Sigmoid colon (tissue), 7 donors: ENCODE results near the gene GPR22. TPM values are rescaled to one million over a fixed set of nuclear protein-coding genes. Genes with fewer than 3 reads are reported as not detected.

ENCODE experiments used
- DNase-seq: peaks from one replicate; pipeline ENCODE4 v3.0.0-alpha.2; 2019
- H3K27ac ChIP-seq, 4 donors: fragments of 200-600 bp; sonication (generic); one replicate each; pipeline ENCODE4 v1.5.1; 2016 to 2019; ENCODE audit warnings: mild to moderate bottlenecking in 1 of 4
- H3K27me3 ChIP-seq, 3 donors: fragments of 200-600 bp; sonication (generic); one replicate each; pipeline ENCODE4 v1.5.1; 2019; ENCODE audit warnings: mild to moderate bottlenecking in 1 of 3
- H3K36me3 ChIP-seq, 4 donors: fragments of 200-600 bp; sonication (generic); one replicate each; pipeline ENCODE4 v1.5.1; 2016 to 2019
- H3K4me1 ChIP-seq, 4 donors: fragments of 200-600 bp; sonication (generic); one replicate each; pipeline ENCODE4 v1.5.1; 2017 to 2019
- H3K4me3 ChIP-seq, 4 donors: fragments of 200-600 bp; sonication (generic); one replicate each; pipeline ENCODE4 v1.5.1; 2017 to 2019; ENCODE audit warnings: mild to moderate bottlenecking in 2 of 4, moderate library complexity in 1 of 4
- H3K9me3 ChIP-seq, 4 donors: fragments of 200-600 bp in 3 of 4; sonication (generic) in 3 of 4; one replicate each; pipeline versions ENCODE4 v1.5.1 to v1.6.1; 2013 to 2019
- EP300 ChIP-seq, 4 donors: sonication (generic); formaldehyde crosslinking; IDR thresholded peaks; one replicate each; pipeline ENCODE4 v1.6.1; 2017; ENCODE audit warnings: antibody characterized with exemption in 4 of 4
- POLR2A ChIP-seq, 2 donors: fragments of 450-650 bp; IDR thresholded peaks; one replicate each; pipeline ENCODE4 v1.6.1; 2016; ENCODE audit warnings: antibody characterized with exemption in 2 of 2, mild to moderate bottlenecking in 2 of 2, moderate library complexity in 2 of 2
- POLR2AphosphoS5 ChIP-seq, 4 donors: sonication (generic); formaldehyde crosslinking; IDR thresholded peaks; one replicate each; pipeline ENCODE4 v1.6.1; 2017; ENCODE audit warnings: antibody characterized with exemption in 4 of 4
- WGBS, 2 donors: extraction: QIAGEN DNeasy Blood & Tissue Kit; methylation state at CpG; one replicate each; pipeline ENCODE4 v1.1.7; 2013; 5-methylcytosine and 5-hydroxymethylcytosine counted together
- intact Hi-C: fragments of 100-400 bp; cut with DNase I; formaldehyde crosslinking; loops from one replicate; pipeline ENCODE4 v1.15.1; 2023
- polyA plus RNA-seq, 3 donors: library from polyadenylated mRNA; stranded (reverse); fragments of 200-250 nt; gene quantifications; one replicate each; pipeline ENCODE4 v1.2.3, GENCODE V29; 2013
- total RNA-seq, 4 donors: library from RNA; depleted of rRNA; stranded (reverse); fragments of >200 nt; gene quantifications; one replicate each; pipeline ENCODE4 v1.1.0, GENCODE V29; 2016
- TF ChIP-seq, protein P1 (sequence below), 4 experiments: fragments of 450-650 bp in 3 of 4; fragments of 200-600 bp in 1 of 4; IDR thresholded peaks; one replicate each; pipeline ENCODE4 v1.5.1; 2016 to 2019; ENCODE audit warnings: antibody characterized with exemption in 4 of 4, mild to moderate bottlenecking in 3 of 4, moderate library complexity in 2 of 4
- donor health status: healthy with polysubstance abuse.
- donor health status: Bipolar disorder and iron deficiency.
- donor health status: healthy.

Gene GPR22
- total and polyA plus RNA-seq, 7 donors, result 0.10 to 1.1 (median 0.55) TPM; not detected in 3

DNA sequence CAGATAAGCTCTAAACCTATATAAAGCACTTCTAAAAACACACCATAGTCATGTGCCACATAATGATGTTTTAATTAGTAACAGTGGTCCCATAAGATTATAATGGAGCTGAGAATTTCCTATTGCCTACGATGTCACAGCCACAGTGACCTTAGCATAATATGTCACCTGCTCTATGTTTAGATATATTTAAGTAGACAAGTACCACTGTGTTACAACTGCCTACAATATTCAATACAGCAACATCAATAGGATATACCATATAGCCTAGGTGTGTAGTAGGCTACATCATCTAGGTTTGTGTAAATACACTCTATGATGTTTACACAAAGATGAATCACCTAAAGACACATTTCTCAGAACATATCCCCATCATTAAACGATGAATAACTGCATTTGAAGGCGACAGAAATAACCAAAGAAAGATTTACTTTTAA lies 24.5 kb downstream of the GPR22 start:
- Histone ChIP-seq H3K9me3 (no peaks in the 10 kb centered on the region), H3K27ac (no peak overlapping the region), H3K36me3 (no peaks in the 10 kb centered on the region), H3K27me3 (no peaks in the 10 kb centered on the region), H3K4me3 (no peak overlapping the region), H3K4me1 (no peaks in the 10 kb centered on the region)
- intact Hi-C loops, result no loop called here
- 28 to 76% methylated on average over 3 of the region's 3 CpGs for WGBS, 2 donors
- no peak for TF ChIP-seq POLR2A (IDR thresholded peaks at IDR 0.05)
- TF ChIP-seq, protein P1, sequence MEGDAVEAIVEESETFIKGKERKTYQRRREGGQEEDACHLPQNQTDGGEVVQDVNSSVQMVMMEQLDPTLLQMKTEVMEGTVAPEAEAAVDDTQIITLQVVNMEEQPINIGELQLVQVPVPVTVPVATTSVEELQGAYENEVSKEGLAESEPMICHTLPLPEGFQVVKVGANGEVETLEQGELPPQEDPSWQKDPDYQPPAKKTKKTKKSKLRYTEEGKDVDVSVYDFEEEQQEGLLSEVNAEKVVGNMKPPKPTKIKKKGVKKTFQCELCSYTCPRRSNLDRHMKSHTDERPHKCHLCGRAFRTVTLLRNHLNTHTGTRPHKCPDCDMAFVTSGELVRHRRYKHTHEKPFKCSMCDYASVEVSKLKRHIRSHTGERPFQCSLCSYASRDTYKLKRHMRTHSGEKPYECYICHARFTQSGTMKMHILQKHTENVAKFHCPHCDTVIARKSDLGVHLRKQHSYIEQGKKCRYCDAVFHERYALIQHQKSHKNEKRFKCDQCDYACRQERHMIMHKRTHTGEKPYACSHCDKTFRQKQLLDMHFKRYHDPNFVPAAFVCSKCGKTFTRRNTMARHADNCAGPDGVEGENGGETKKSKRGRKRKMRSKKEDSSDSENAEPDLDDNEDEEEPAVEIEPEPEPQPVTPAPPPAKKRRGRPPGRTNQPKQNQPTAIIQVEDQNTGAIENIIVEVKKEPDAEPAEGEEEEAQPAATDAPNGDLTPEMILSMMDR (IDR thresholded peaks at IDR 0.05), result no peak
- TF ChIP-seq POLR2AphosphoS5 (IDR thresholded peaks at IDR 0.05), result no peak
- TF ChIP-seq EP300 (IDR thresholded peaks at IDR 0.05), result no peak
- DNase-seq, result no peak

GRCh38 chr7:107494884-107495283 lies 25.0 kb downstream of the GPR22 start:
- H3K36me3 ChIP-seq, result no peaks in the 10 kb centered on the region
- no peak for DNase-seq
- no peaks in the 10 kb centered on the region for H3K4me1 ChIP-seq
- TF ChIP-seq POLR2A (IDR thresholded peaks at IDR 0.05) (no peak), EP300 (IDR thresholded peaks at IDR 0.05) (no peak), POLR2AphosphoS5 (IDR thresholded peaks at IDR 0.05) (no peak)
- TF ChIP-seq, protein P1 (IDR thresholded peaks at IDR 0.05), result no peak
- H3K9me3 ChIP-seq, result no peaks in the 10 kb centered on the region
- H3K4me3 ChIP-seq, result no peak overlapping the region
- no peak overlapping the region for H3K27ac ChIP-seq
- 84 to 92% methylated on average over 6 of the region's 6 CpGs for WGBS, 2 donors
- intact Hi-C loops, result no loop called here
- no peaks in the 10 kb centered on the region for H3K27me3 ChIP-seq

DNA sequence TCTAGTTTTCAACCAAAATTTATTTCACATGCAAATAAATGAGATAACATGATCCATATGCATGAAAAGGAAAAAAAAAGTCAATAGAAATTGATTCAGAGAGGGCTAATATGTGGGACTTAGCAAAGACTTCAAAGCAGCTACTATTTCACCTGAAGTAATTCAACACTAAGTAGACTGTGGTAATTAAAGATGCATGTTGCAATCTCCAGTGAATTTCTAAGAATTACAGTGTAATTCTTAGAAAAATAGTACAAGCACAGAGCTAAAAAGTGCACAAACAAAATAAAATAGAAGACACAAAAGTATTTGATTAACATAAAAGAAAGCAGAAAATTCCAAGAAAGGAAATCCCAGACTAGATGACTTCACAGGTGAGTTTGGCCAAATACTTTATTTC lies 25.7 kb downstream of the GPR22 start:
- Histone ChIP-seq H3K9me3 (no peaks in the 10 kb centered on the region), H3K27ac (no peak overlapping the region), H3K4me1 (no peaks in the 10 kb centered on the region), H3K27me3 (no peaks in the 10 kb centered on the region), H3K4me3 (no peak overlapping the region), H3K36me3 (no peaks in the 10 kb centered on the region)
- TF ChIP-seq POLR2A (IDR thresholded peaks at IDR 0.05), result no peak
- no peak for TF ChIP-seq EP300 (IDR thresholded peaks at IDR 0.05)
- TF ChIP-seq, protein P1 (IDR thresholded peaks at IDR 0.05), result no peak
- no peak for TF ChIP-seq POLR2AphosphoS5 (IDR thresholded peaks at IDR 0.05)
- intact Hi-C loops, result no loop called here
- DNase-seq, result no peak

DNA sequence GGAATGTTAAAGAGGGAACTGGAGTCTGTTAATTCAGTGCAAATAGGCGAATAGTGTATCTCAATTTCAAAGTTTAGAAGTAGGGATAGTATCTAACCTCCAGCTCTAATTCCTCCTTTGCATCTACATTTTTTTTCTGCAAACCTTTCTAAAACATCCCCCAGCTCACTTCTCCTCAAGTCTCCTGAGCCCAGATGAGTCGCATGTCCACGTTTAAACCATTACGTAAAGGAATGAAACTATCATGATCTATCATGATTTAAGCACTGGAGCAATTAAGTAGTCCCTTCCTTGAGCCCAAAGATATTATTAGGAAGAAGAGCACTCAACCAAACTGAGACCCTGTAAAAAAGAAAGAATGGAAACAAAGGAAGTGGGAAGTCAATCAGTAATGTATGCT lies 29.9 kb downstream of the GPR22 start:
- no peaks in the 10 kb centered on the region for H3K27me3 ChIP-seq
- intact Hi-C loops, result no loop called here

More for the DNA sequence above, 29.9 kb downstream of the GPR22 start:
- Histone ChIP-seq H3K9me3 (no peaks in the 10 kb centered on the region), H3K36me3 (no peaks in the 10 kb centered on the region), H3K4me1 (no peaks in the 10 kb centered on the region), H3K27ac (no peak overlapping the region), H3K4me3 (no peak overlapping the region)
- DNase-seq, result no peak
- WGBS, 2 donors, result 93 to 94% methylated on average over 4 of the region's 4 CpGs
- TF ChIP-seq POLR2A (IDR thresholded peaks at IDR 0.05) (no peak), EP300 (IDR thresholded peaks at IDR 0.05) (no peak), POLR2AphosphoS5 (IDR thresholded peaks at IDR 0.05) (no peak)
- TF ChIP-seq, protein P1 (IDR thresholded peaks at IDR 0.05), result no peak
